Tibial artery (tissue), 4 donors: ENCODE data around the gene GUK1.

Experiments used
- DNase-seq, 2 donors: peaks; one replicate each; pipeline ENCODE4 v3.0.0-alpha.2; 2019
- H3K27ac ChIP-seq, 2 donors: fragments of 200-600 bp; sonication (generic) in 1 of 2; 1 replicate in 1 of 2; 2 replicates in 1 of 2; pipeline ENCODE4 v1.5.1; 2018 to 2019; ENCODE audit warnings: mild to moderate bottlenecking in 1 of 2
- H3K27me3 ChIP-seq, 2 donors: fragments of 200-600 bp; sonication (generic) in 1 of 2; one replicate each; pipeline versions ENCODE4 v1.5.1 to v1.6.0; 2016 to 2019
- H3K36me3 ChIP-seq, 3 donors: fragments of 200-600 bp; sonication (generic) in 2 of 3; one replicate each; pipeline ENCODE4 v1.5.1; 2016 to 2019; ENCODE audit warnings: mild to moderate bottlenecking in 2 of 3
- H3K4me1 ChIP-seq, 4 donors: fragments of 200-600 bp; sonication (generic) in 2 of 4; 1 replicate in 3 of 4; 2 replicates in 1 of 4; pipeline ENCODE4 v1.5.1; 2016 to 2019
- H3K4me3 ChIP-seq, 2 donors: fragments of 200-600 bp; sonication (generic) in 1 of 2; 1 replicate in 1 of 2; 2 replicates in 1 of 2; pipeline ENCODE4 v1.5.1; 2018 to 2019; ENCODE audit warnings: mild to moderate bottlenecking in 2 of 2
- H3K9me3 ChIP-seq, 3 donors: fragments of 200-600 bp; sonication (generic) in 1 of 3; one replicate each; pipeline ENCODE4 v1.5.1; 2016 to 2019
- intact Hi-C: fragments of 100-400 bp; cut with DNase I; formaldehyde crosslinking; loops from one replicate; pipeline ENCODE4 v1.15.0; 2023; ENCODE audit warnings: low total_unique reads
- TF ChIP-seq, protein P1 (sequence below), 2 experiments: fragments of 200-600 bp in 1 of 2; fragments of 450-650 bp in 1 of 2; IDR thresholded peaks; one replicate each; pipeline ENCODE4 v1.5.1; 2017 to 2019; ENCODE audit warnings: antibody characterized with exemption in 2 of 2, mild to moderate bottlenecking in 1 of 2, moderate library complexity in 1 of 2

The GUK1 gene

DNA sequence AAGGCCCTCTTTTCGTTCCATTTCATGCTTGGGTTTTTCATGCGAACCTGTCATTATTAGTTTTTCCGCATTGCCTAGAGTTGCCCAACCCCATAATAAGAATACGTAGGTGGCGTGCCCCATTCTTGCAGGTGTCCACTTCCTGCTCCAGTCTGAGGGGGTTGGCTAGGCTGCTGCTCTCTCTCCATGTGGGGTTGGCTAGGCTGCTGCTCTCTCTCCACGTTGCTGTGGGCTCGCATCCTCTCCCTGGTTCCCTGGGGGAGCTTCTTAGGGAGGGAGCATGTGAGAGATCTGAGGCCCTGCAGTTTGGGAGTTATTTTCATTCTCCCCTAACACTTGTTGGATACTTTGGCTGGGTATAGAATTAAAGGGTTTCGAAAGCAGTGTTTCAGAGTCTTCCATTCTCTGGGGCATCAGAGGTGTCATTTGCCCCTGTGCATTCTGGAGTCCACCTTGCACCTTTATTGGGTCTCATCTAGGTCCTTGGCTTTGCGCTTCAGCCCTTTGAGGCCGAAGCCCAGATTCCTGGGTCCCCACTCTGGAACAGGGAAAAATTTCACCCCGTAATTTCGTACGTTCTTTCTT is 45.6 kb upstream of the GUK1 start:
- Histone ChIP-seq H3K27me3 (no peaks in the 10 kb centered on the region), H3K27ac (no peak overlapping the region), H3K9me3 (peaks cover 0 to 11% (median 6%) of the 10 kb centered on the region in 3 donors), H3K4me3 (no peak overlapping the region), H3K4me1 (peaks cover 8 to 52% (median 36%) of the 10 kb centered on the region in 4 donors), H3K36me3 (peaks cover 30 to 44% (median 41%) of the 10 kb centered on the region in 3 donors)
- no peak for DNase-seq
- TF ChIP-seq, protein P1, sequence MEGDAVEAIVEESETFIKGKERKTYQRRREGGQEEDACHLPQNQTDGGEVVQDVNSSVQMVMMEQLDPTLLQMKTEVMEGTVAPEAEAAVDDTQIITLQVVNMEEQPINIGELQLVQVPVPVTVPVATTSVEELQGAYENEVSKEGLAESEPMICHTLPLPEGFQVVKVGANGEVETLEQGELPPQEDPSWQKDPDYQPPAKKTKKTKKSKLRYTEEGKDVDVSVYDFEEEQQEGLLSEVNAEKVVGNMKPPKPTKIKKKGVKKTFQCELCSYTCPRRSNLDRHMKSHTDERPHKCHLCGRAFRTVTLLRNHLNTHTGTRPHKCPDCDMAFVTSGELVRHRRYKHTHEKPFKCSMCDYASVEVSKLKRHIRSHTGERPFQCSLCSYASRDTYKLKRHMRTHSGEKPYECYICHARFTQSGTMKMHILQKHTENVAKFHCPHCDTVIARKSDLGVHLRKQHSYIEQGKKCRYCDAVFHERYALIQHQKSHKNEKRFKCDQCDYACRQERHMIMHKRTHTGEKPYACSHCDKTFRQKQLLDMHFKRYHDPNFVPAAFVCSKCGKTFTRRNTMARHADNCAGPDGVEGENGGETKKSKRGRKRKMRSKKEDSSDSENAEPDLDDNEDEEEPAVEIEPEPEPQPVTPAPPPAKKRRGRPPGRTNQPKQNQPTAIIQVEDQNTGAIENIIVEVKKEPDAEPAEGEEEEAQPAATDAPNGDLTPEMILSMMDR (IDR thresholded peaks at IDR 0.05) = no peak
- intact Hi-C loops = no loop called here

GRCh38 chr1:228095161-228095560 is 44.9 kb upstream of the GUK1 start:
- H3K4me1 ChIP-seq = peaks cover 3 to 46% (median 29%) of the 10 kb centered on the region in 4 donors
- no peaks in the 10 kb centered on the region for H3K27me3 ChIP-seq
- TF ChIP-seq, protein P1 (IDR thresholded peaks at IDR 0.05) = no peak
- H3K36me3 ChIP-seq = peaks cover 31 to 50% (median 48%) of the 10 kb centered on the region in 3 donors
- peaks cover 0 to 11% (median 6%) of the 10 kb centered on the region in 3 donors for H3K9me3 ChIP-seq
- no peak overlapping the region for H3K4me3 ChIP-seq
- H3K27ac ChIP-seq = no peak overlapping the region
- no peak for DNase-seq
- intact Hi-C loops = no loop called here

DNA sequence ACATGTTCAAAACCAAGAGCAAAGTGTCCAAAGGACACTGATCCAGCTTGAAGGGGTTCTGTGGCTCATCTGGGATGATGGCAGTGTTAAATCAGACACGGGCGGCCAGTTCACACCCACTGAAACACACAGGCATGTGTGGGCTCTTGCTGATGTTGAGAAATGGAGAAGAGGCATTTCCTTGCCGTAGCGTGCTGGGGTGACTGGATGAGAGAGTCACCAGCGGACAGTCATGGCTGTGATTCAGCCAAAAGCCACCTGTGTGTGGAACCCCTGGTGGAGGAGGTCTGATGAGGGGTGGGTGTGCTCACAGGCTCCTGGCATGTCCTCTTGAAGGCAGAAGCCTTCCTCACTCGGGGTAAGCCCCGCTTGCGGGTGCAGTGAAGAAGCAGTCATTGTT is 44.1 kb upstream of the GUK1 start:
- Histone ChIP-seq H3K9me3 (peaks cover 0 to 11% (median 6%) of the 10 kb centered on the region in 3 donors), H3K27ac (no peak overlapping the region), H3K4me1 (peaks cover 0 to 38% (median 22%) of the 10 kb centered on the region in 4 donors), H3K4me3 (no peak overlapping the region), H3K36me3 (peaks cover 31 to 55% (median 52%) of the 10 kb centered on the region in 3 donors), H3K27me3 (no peaks in the 10 kb centered on the region)
- intact Hi-C loops = no loop called here
- DNase-seq = peak in 1 of 2 donors; percentile 56
- TF ChIP-seq, protein P1 (IDR thresholded peaks at IDR 0.05) = no peak

DNA sequence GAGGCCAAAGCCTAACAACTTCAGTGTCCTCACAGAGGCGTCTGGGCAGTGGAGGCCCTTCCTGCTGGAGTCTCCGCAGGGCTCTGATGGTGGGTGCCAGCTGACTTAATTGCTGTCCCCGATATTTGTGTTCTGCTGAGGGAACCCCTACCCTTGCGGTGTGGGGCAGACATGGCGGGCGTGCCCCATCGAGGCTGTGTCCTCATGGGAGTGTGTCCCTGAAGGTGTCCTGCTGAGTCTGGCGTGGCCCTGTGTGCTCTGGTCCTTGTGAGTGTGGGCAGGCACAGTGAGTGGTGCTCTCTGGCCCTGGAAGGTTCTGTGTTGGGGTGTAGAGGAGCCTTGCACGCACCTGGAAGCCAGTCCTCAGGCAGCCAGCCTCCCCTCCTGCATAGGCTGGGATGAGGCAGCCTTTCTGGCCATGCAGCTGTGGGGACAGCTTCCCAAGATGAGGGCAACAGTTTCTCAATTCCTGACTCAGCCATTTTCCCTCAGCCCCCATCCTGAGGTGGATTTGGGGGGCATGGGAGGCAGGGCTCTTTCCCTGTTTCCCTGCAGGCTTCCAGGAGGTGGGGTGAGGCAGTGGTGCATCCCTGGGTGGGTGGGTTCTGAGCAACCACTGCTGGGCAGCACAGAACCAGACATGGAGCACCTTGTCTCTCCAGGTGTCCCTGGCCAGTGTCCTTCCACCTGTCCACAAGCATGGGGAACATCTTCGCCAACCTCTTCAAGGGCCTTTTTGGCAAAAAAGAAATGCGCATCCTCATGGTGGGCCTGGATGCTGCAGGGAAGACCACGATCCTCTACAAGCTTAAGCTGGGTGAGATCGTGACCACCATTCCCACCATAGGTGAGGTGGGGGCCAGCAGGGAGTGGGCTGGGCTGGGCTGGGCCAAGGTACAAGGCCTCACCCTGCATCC is 43.4 kb upstream of the GUK1 start:
- Histone ChIP-seq H3K27ac (no peak overlapping the region), H3K9me3 (peaks cover 0 to 11% (median 6%) of the 10 kb centered on the region in 3 donors), H3K4me3 (no peak overlapping the region), H3K4me1 (peaks cover 0 to 36% (median 20%) of the 10 kb centered on the region in 4 donors), H3K27me3 (no peaks in the 10 kb centered on the region), H3K36me3 (peaks cover 31 to 58% (median 52%) of the 10 kb centered on the region in 3 donors)
- DNase-seq = peak; percentile 12 to 57
- TF ChIP-seq, protein P1 (IDR thresholded peaks at IDR 0.05) = no peak
- intact Hi-C loops = no loop called here

GRCh38 chr1:228097333-228098081 is 42.6 kb upstream of the GUK1 start:
- Histone ChIP-seq H3K4me3 (no peak overlapping the region), H3K27me3 (no peaks in the 10 kb centered on the region), H3K9me3 (peaks cover 0 to 11% (median 6%) of the 10 kb centered on the region in 3 donors), H3K36me3 (peaks cover 31 to 58% (median 52%) of the 10 kb centered on the region in 3 donors), H3K27ac (no peak overlapping the region), H3K4me1 (peaks cover 0 to 36% (median 23%) of the 10 kb centered on the region in 4 donors)
- intact Hi-C loops = no loop called here
- peak in 1 of 2 donors; percentile 63 for DNase-seq
- TF ChIP-seq, protein P1 (IDR thresholded peaks at IDR 0.05) = no peak
